Measurements from ENCODE around the gene SLC22A1.
"Not testable (repeated sequence)": the region's sequence is repeated elsewhere in the genome, so short reads cannot be mapped to it uniquely, and the experiment has no call there.

The SLC22A1 gene

GRCh38 chr6:160089534-160089897 lies 32.1 kb upstream of the SLC22A1 start:
- no peak overlapping the region for H3K27ac Mint-ChIP-seq
- no peak for TF ChIP-seq CTCF (IDR thresholded peaks at IDR 0.05; ENCODE audit: unreplicated experiment in 3 of 3)
- H3K9me3 Mint-ChIP-seq, result no peaks in the 10 kb centered on the region
- no peak overlapping the region for H3K4me3 Mint-ChIP-seq
- no peaks in the 10 kb centered on the region for H3K27me3 Mint-ChIP-seq (ENCODE audit: low read depth)
- H3K4me1 Mint-ChIP-seq, result peaks cover 9% of the 10 kb centered on the region
- H3K36me3 Mint-ChIP-seq (ENCODE audit: low read depth), result peaks cover 64% of the 10 kb centered on the region

DNA sequence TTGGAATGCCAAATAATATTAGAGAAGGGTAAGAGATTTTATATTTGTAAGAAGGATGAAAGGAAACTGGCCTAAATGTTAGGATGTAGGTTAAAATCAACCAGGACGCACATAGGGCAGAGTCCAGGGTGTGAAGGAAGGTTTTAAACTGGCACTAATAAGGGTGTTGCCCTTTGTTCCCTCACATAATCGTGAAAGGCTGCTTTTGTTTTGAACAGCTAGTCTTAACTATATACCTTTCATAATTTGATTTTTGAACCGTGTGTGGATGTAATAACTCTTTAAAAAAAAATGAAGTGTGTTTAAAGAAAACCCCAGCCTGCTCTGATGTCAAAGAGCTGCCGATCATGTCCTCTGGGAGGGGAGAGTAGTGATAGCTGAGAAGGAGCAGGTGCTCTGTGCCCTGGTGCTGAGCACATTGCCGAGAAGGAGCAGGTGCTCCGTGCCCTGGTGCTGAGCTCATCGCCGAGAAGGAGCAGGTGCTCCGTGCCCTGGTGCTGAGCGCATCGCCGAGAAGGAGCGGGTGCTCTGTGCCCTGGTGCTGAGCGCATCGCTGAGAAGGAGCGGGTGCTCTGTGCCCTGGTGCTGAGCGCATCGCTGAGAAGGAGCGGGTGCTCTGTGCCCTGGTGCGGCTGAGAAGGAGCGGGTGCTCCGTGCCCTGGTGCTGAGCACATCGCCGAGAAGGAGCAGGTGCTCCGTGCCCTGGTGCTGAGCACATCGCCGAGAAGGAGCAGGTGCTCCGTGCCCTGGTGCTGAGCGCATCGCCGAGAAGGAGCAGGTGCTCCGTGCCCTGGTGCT lies 31.0 kb upstream of the SLC22A1 start:
- H3K27ac Mint-ChIP-seq; H3K4me1 Mint-ChIP-seq; H3K9me3 Mint-ChIP-seq; H3K4me3 Mint-ChIP-seq; H3K27me3 Mint-ChIP-seq (ENCODE audit: low read depth): not testable (repeated sequence)
- H3K36me3 Mint-ChIP-seq (ENCODE audit: low read depth), result peaks cover 64% of the 10 kb centered on the region

DNA sequence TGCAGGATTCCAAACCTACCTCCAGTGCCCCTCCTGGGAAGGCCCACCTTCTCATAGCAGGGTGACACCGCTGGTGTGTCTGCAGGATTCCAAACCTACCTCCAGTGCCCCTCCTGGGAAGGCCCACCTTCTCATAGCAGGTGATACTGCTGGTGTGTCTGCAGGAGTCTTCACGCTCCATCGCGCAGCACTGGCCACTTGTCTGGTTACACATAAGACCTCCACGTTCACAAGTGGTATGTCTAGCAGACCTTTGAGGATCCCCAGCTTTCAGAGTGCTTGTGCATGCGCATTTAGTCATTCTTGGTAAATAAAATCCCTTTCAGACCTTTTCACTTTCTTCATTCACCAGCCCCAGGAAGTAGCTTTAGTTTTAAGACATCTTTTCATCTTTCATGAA lies 29.4 kb upstream of the SLC22A1 start:
- H3K4me1 Mint-ChIP-seq; H3K9me3 Mint-ChIP-seq; H3K27me3 Mint-ChIP-seq (ENCODE audit: low read depth); H3K4me3 Mint-ChIP-seq; H3K27ac Mint-ChIP-seq: not testable (repeated sequence)
- H3K36me3 Mint-ChIP-seq (ENCODE audit: low read depth), result peaks cover 72% of the 10 kb centered on the region

- no peak for TF ChIP-seq CTCF (IDR thresholded peaks at IDR 0.05; ENCODE audit: unreplicated experiment in 3 of 3)
- H3K36me3 Mint-ChIP-seq (ENCODE audit: low read depth), result peaks cover 76% of the 10 kb centered on the region
- no peaks in the 10 kb centered on the region for H3K9me3 Mint-ChIP-seq
- H3K4me3 Mint-ChIP-seq, result no peak overlapping the region
- no peaks in the 10 kb centered on the region for H3K27me3 Mint-ChIP-seq (ENCODE audit: low read depth)
- H3K4me1 Mint-ChIP-seq, result peaks cover 9% of the 10 kb centered on the region
- H3K27ac Mint-ChIP-seq, result no peak overlapping the region
Measured at GRCh38 chr6:160092602-160093001, 29.0 kb upstream of the SLC22A1 start.

DNA sequence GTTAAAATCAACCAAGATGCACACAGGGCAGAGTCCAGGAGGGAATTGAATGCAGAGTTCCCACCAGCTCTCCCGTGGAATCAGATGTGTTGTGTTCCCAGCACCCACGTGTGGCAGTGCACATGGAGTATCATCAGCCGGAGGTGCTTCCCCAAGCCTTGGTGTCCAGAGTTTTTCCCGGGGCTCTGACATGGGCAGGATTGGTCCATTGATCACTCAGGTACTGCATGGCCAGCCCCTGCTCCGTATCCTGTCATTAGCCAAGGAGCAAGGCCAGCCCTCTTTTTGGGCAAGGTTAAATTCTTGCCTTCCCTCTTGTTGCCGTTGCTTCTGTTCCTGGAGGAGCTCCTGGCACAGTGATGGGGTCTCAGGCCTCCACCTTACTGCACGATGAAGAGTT lies 28.6 kb upstream of the SLC22A1 start:
- H3K27ac Mint-ChIP-seq, result no peak overlapping the region

GRCh38 chr6:160093946-160094345 lies 27.7 kb upstream of the SLC22A1 start:
- no peaks in the 10 kb centered on the region for H3K27me3 Mint-ChIP-seq (ENCODE audit: low read depth)
- TF ChIP-seq CTCF (IDR thresholded peaks at IDR 0.05; ENCODE audit: unreplicated experiment in 3 of 3), result no peak
- H3K9me3 Mint-ChIP-seq, result no peaks in the 10 kb centered on the region
- H3K4me1 Mint-ChIP-seq, result peaks cover under 1% of the 10 kb centered on the region
- no peak overlapping the region for H3K27ac Mint-ChIP-seq
- H3K36me3 Mint-ChIP-seq (ENCODE audit: low read depth), result peaks cover 77% of the 10 kb centered on the region
- no peak overlapping the region for H3K4me3 Mint-ChIP-seq

More for the DNA sequence above, 28.6 kb upstream of the SLC22A1 start:
- H3K27me3 Mint-ChIP-seq (ENCODE audit: low read depth), result no peaks in the 10 kb centered on the region
- H3K36me3 Mint-ChIP-seq (ENCODE audit: low read depth), result peaks cover 77% of the 10 kb centered on the region
- H3K9me3 Mint-ChIP-seq, result no peaks in the 10 kb centered on the region
- TF ChIP-seq CTCF (IDR thresholded peaks at IDR 0.05; ENCODE audit: unreplicated experiment in 3 of 3), result no peak
- H3K4me3 Mint-ChIP-seq, result no peak overlapping the region
- peaks cover 6% of the 10 kb centered on the region for H3K4me1 Mint-ChIP-seq

DNA sequence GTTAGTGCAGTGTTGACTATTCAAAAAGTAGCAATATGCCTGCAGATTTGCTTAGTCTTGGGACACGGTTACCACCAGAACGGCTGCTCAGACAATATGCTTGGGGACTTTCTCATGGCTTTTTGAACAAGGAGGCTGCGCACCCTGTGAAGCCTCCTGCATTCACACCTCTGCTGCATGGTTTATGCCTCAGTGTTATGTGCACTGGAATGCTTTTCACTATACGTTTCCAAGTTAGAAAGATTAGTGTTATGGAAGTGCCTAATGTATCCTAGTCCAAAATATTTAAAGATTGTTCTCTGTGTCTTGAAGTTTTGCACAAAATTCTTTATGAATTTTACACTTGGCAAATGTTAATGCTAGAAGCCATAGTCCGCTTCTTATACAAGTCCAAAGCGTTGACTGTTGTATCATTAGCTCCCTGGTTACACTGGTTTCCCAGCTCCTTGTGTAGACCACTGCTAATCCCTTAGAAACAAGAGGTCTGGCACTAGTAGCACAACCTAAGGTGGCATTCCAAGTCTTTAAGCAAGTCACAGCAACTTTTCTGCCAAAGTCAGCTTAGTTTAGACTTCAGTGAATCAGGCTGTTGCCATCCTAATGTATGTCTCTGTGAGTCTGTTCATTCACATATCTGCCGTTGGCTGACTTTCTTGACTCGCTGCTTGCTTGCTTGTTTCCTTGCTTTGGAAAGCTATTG lies 26.3 kb upstream of the SLC22A1 start:
- Mint-ChIP-seq H3K9me3 (no peaks in the 10 kb centered on the region), H3K27ac (no peak overlapping the region), H3K27me3 (ENCODE audit: low read depth) (no peaks in the 10 kb centered on the region), H3K36me3 (ENCODE audit: low read depth) (peaks cover 67% of the 10 kb centered on the region), H3K4me1 (peaks cover 5% of the 10 kb centered on the region), H3K4me3 (no peak overlapping the region)
- TF ChIP-seq CTCF (IDR thresholded peaks at IDR 0.05; ENCODE audit: unreplicated experiment in 3 of 3), result no peak
